LoVo (cell line): ENCODE measurements around the gene KIAA1143.
A peak's percentile ranks its signal among the peaks of the same experiment; 100 is the strongest.

Experiments
- DNase-seq: peaks from one replicate; pipeline ENCODE4 v3.0.0-alpha.2; 2016; ENCODE audit warnings: low spot score

Gene KIAA1143

GRCh38 chr3:44761424-44762169 is at the start of gene KIAA1143, which contains the start of gene KIF15:
KIAA1143 (minus strand) TSS chr3:44761619; CDS start chr3:44761602, 17 bp downstream.
KIF15 (plus strand) TSS chr3:44761794; CDS start chr3:44761866, 72 bp downstream.
- DNase-seq, result peak; percentile 98

GRCh38 chr3:44805960-44806359 is 44.5 kb upstream of the KIAA1143 start:
- no peak for DNase-seq

GRCh38 chr3:44803298-44803697 is 41.9 kb upstream of the KIAA1143 start:
- DNase-seq, result no peak

GRCh38 chr3:44802011-44802410 is 40.6 kb upstream of the KIAA1143 start:
- DNase-seq, result no peak

- no peak for DNase-seq
Observed at GRCh38 chr3:44795197-44795596, 33.8 kb upstream of the KIAA1143 start.

GRCh38 chr3:44782891-44783290 is 21.5 kb upstream of the KIAA1143 start:
- DNase-seq, result no peak

GRCh38 chr3:44772099-44772442 is 10.7 kb upstream of the KIAA1143 start:
- DNase-seq, result no peak

- no peak for DNase-seq
Observed at GRCh38 chr3:44771424-44772098, 10.1 kb upstream of the KIAA1143 start.

- DNase-seq, result no peak
Observed at GRCh38 chr3:44764248-44764647, 2.8 kb upstream of the KIAA1143 start.

- DNase-seq, result no peak
Observed at GRCh38 chr3:44762690-44763089, 1.3 kb upstream of the KIAA1143 start.

- no peak for DNase-seq
Observed at GRCh38 chr3:44762170-44762677, 805 bp upstream of the KIAA1143 start.

- no peak for DNase-seq
Observed at GRCh38 chr3:44761101-44761423, 357 bp downstream of the KIAA1143 start.

GRCh38 chr3:44734646-44735168 is 26.7 kb downstream of the KIAA1143 start:
- no peak for DNase-seq

- peak; percentile 90 for DNase-seq
Observed at GRCh38 chr3:44729384-44729910, 32.0 kb downstream of the KIAA1143 start, which contains the start of gene ZNF501. ZNF501 (plus strand) TSS chr3:44729635; CDS start chr3:44734422, 4,787 bp downstream.

- DNase-seq, result no peak
Observed at GRCh38 chr3:44722103-44722401, 39.4 kb downstream of the KIAA1143 start.

GRCh38 chr3:44721231-44722102 is 40.0 kb downstream of the KIAA1143 start:
- no peak for DNase-seq

- peak; percentile 76 for DNase-seq
Observed at GRCh38 chr3:44712455-44713075, 48.9 kb downstream of the KIAA1143 start, which contains the start of gene ZNF502. ZNF502 (plus strand) TSS chr3:44712660; CDS start chr3:44720262, 7,602 bp downstream.
